LNCaP clone FGC (cell line): ENCODE results near the gene PPP5C.

ENCODE experiments used
- DNase-seq: peaks from one replicate; pipeline ENCODE4 v3.0.0-alpha.2; 2011; ENCODE audit warnings: low read depth
- H3K4me3 ChIP-seq: 2 replicates; pipeline ENCODE4 v1.5.1; 2011; ENCODE audit warnings: mild to moderate bottlenecking, low read depth, low read length, control low read depth
- CTCF ChIP-seq: IDR thresholded peaks from 2 replicates; pipeline ENCODE4 v1.5.1; 2012; ENCODE audit warnings: mild to moderate bottlenecking; ENCODE audit not compliant: control insufficient read depth, insufficient read depth; ENCODE audit errors: extremely low read depth

The PPP5C gene

DNA sequence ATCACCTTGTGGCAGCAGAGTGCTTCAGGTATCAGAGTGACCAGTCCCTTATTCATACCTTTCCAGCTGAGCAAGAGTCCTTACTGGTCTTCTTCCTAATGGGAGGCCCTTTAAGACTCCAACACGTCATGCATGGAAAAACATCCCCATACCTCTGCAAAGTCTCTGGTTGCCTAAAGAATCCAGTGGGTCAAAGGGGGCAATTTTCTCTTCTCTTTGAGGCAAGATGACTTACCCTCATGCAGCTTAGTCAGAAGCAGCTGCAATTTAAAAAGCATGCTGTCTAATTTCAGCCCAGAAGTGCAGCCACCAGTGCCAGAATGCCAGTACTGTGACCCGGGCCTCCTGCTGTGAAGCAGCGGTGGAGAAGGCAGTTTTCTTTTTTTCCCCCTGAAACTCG lies 18.7 kb downstream of the PPP5C start:
- TF ChIP-seq CTCF: no peak
- H3K4me3 ChIP-seq: no peak overlapping the region
- no peak for DNase-seq

GRCh38 chr19:46366620-46367292 lies 19.9 kb downstream of the PPP5C start:
- no peak for TF ChIP-seq CTCF
- DNase-seq: no peak
- H3K4me3 ChIP-seq: no peak overlapping the region

DNA sequence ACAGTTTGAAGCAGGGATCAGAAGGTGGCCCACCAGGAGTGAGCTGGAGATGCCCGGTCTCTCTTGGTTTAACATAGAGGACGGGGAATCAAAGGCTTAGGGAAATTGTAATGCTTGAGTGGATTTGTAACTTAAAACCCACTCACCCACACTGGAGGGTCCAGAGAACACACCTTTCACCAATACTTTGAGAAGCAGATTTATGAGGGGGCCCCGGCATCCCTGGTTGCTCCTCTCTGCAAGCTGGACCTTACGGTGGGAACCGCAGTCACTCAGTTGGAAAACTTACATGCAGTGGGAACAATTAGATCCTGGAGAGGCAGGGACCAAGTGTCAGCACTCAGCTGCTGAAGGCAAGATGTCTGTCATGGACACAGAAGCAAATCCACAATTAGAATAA lies 20.5 kb downstream of the PPP5C start:
- H3K4me3 ChIP-seq: no peak overlapping the region
- DNase-seq: no peak
- no peak for TF ChIP-seq CTCF

- TF ChIP-seq CTCF: no peak
- H3K4me3 ChIP-seq: no peak overlapping the region
- DNase-seq: no peak
Observed at GRCh38 chr19:46368116-46368515, 21.2 kb downstream of the PPP5C start.

DNA sequence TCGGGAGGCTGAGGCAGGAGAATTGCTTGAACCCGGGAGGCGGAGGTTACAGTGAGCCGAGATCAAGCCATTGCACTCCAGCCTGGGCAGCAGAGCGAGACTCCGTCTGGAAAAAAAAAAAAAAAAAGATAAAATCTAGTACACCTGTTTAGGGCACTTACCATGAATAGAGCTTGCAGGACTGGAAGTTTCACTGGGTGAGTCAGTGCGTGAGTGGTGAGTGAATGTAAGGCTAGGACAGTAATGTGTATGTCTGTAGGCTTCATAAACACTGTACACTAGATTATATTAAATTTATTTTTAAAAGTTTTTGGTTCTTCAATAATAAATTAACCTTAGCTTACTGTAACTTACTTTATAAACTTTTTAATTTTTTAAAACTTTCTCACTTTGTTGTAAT lies 22.9 kb downstream of the PPP5C start:
- TF ChIP-seq CTCF: no peak
- DNase-seq: no peak
- no peak overlapping the region for H3K4me3 ChIP-seq

DNA sequence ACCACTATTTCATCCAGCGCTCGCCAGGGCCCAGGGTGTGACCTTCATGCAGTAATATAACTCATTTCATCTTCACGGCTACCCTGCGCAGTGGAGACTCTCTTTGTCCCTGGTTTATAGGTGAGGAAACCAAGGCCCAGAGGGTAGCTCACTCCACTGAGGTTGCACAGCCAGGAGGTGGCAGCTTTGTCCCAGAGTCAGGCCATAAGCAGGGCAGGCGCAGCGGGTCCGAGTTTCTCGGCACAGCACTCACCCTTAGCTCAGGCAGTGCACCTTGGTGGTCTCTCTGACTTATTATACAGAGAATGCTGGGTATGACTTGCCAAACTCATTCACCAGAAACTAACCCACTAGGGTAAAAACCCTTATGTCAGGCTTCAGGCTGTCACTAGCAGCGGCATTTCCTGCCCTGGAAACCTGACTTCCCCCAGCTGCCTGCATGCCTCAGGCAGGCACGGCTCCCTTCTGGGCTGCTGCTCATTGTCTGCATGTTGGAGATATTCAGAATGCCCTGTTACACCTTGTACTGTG lies 24.5 kb downstream of the PPP5C start:
- TF ChIP-seq CTCF: no peak
- H3K4me3 ChIP-seq: no peak overlapping the region
- no peak for DNase-seq
